GM12864 (cell line): ENCODE measurements around the gene ADCY9.

Source experiments
- DNase-seq: peaks from one replicate; pipeline ENCODE4 v3.0.0-alpha.2; 2011; ENCODE audit warnings: low read depth
- H3K4me3 ChIP-seq: 2 replicates; pipeline ENCODE4 v1.5.1; 2011; ENCODE audit warnings: mild to moderate bottlenecking, low read depth, low read length, control low read depth
- TF ChIP-seq, protein P1 (sequence below): IDR thresholded peaks from 2 replicates; pipeline ENCODE4 v1.5.1; 2011; ENCODE audit warnings: low read depth, mild to moderate bottlenecking, moderate library complexity, low read length, control low read depth, inconsistent platforms; ENCODE audit errors: missing control alignments

Gene ADCY9

DNA sequence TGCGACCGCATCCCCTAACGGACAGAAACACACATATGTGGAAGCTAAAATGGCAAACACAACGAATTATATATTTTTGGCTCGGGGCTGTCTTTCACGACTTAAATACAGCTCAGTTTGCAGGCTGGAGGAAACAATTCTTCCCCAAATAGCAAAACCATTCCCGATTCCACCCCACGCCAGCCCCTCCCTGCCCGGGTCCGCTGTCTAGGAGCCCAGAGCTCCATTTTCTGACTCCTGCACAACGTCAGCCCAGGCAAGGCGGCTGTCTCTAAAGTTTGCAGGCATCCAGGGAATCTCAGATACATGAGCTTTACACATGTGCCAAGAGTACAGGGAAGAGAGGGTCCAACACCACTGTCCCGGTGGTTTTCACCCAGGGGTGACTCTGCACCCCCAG is 110.5 kb downstream of the ADCY9 start:
- no peak for DNase-seq
- no peak overlapping the region for H3K4me3 ChIP-seq
- TF ChIP-seq, protein P1, sequence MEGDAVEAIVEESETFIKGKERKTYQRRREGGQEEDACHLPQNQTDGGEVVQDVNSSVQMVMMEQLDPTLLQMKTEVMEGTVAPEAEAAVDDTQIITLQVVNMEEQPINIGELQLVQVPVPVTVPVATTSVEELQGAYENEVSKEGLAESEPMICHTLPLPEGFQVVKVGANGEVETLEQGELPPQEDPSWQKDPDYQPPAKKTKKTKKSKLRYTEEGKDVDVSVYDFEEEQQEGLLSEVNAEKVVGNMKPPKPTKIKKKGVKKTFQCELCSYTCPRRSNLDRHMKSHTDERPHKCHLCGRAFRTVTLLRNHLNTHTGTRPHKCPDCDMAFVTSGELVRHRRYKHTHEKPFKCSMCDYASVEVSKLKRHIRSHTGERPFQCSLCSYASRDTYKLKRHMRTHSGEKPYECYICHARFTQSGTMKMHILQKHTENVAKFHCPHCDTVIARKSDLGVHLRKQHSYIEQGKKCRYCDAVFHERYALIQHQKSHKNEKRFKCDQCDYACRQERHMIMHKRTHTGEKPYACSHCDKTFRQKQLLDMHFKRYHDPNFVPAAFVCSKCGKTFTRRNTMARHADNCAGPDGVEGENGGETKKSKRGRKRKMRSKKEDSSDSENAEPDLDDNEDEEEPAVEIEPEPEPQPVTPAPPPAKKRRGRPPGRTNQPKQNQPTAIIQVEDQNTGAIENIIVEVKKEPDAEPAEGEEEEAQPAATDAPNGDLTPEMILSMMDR, result no peak

DNA sequence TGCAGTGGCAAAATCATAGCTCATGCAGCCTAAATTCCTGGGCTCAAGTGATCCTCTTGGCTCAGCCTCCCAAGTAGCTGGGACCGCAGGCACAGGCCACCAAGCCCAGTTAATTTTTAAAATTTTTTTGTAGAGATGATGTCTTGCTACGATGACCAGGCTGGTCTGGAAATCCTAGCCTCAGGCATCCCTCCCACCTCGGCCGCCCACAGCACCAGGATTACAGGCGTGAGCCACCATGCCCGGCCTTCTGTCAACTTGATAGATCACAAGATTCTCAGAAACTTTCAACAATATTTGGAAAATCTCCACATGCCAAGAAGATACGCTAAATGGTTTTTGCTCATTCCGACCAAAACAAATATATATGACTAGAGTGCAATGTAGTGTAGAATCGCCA is 111.0 kb downstream of the ADCY9 start:
- TF ChIP-seq, protein P1, result no peak
- DNase-seq, result no peak
- no peak overlapping the region for H3K4me3 ChIP-seq

DNA sequence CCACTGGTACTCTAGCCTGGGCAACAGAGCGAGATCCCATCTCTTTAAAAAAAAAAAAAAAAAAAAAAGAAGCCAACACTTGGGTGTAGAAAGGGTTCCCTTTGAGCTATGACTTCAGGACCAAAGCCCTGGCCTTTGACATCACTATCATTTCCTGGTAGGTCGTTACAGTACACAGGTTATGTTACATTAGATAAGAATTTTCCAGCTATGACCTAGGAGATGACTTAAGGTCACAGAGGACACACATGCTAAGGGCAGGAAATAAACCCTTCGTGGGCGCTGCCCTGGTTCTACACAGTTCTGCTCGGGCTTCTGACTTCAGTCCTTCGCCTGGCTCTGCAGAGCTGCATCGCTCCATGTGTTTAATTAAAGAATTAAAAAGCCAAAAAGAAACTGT is 112.0 kb downstream of the ADCY9 start:
- no peak overlapping the region for H3K4me3 ChIP-seq
- DNase-seq, result no peak
- TF ChIP-seq, protein P1, result no peak

DNA sequence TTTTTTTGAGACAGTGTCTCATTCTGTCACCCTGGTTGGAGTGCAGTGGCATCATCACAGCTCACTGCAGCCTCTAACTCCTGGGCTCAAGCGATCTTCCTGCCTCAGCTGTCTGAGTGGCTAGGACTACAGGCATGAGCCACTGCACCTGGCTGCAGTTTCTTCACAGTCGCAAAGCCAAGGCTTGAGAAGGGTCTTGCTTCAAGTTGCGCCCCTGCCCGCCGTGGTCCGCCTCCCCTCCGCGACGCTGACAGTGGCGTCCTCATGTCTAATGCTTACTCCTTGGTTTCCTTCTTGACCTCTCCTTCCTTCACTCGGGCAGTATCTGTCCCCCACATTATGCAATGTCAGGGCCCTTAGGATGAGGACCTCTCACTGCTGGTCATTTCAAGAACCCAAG is 112.7 kb downstream of the ADCY9 start:
- no peak for DNase-seq
- no peak overlapping the region for H3K4me3 ChIP-seq
- TF ChIP-seq, protein P1, result no peak

GRCh38 chr16:4003166-4003565 is 113.1 kb downstream of the ADCY9 start:
- no peak for DNase-seq
- H3K4me3 ChIP-seq, result no peak overlapping the region

DNA sequence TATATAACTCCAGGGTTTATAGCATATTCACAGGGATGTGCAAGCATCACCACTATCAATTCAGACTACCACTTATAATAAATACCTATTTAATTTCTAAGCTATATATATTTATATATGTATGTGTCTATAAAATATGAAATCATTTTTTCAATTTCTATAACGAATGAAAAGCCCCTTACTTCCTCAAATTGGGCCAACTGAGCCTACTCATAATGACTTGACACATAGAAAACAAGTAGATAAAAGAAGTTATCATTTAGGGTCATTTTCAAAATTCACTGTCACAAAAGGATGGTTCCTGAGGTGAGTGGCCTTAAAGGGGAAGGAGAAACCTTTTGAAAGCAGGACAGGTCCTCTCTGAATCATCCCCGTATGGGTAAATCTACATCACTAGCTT is 114.1 kb downstream of the ADCY9 start:
- DNase-seq, result no peak
- no peak overlapping the region for H3K4me3 ChIP-seq
- TF ChIP-seq, protein P1, result no peak

More at GRCh38 chr16:4003166-4003565, 113.1 kb downstream of the ADCY9 start:
- TF ChIP-seq, protein P1, result no peak

DNA sequence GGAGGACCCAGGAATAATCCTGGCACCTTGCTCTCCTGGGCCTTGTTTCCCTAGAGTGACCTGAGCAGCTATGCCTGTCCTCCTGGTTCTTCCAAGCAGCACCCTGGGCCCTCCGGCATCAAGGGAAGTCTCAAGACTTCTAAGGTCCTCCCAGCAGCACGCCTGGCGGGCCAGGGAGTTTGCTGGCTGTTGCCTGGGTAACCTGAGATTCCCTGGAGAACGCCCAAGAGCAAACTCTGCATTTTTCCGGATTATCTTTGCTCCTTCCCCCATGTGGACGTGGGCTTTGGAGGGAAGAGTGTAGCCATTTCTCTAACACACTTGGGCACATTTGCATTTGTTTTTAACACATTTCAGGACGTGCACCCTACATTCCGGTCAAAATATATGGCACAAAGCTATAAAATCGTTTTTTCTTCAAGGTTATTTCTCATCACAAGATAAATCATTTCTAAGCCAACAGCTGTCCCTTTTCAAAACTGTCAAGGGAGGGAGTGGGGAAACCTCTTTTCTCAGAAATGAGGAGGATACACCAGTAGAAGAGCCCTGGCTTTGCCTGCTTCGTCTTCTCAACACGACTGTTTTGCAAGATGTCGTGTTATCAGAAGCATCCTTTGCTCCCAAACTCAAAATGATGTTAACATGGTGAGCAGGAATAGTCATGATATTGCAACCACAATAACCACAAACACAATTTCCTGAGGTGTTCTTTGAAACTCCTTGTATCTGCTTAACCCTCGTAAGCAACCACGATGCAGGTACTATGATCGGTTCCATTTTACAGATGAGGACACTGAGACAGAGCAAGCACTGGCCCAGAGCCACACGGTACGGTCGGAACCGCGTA is 116.5 kb downstream of the ADCY9 start:
- no peak for DNase-seq
- TF ChIP-seq, protein P1, result no peak
- H3K4me3 ChIP-seq, result no peak overlapping the region
